Thoracic aorta (tissue), 2 donors: ENCODE measurements around the gene PDZD11. TPM values are rescaled to one million over a fixed set of nuclear protein-coding genes. Genes with fewer than 3 reads are reported as not detected.

Experiments
- ATAC-seq: fragments of 150-250 bp; one replicate; pipeline ENCODE4 v1.8.0; 2017; ENCODE audit warnings: low read depth; ENCODE audit not compliant: insufficient number of reproducible peaks, low FRiP score
- DNase-seq: peaks from one replicate; pipeline ENCODE4 v3.0.0-alpha.2; 2020; ENCODE audit warnings: low spot score
- H3K27ac ChIP-seq, 2 donors: fragments of 200-600 bp; sonication (generic); 1 replicate in 1 of 2; 2 replicates in 1 of 2; pipeline ENCODE4 v1.5.1; 2016; ENCODE audit warnings: mild to moderate bottlenecking in 2 of 2, moderate library complexity in 2 of 2
- H3K27me3 ChIP-seq: fragments of 200-600 bp; sonication (generic); replicated peaks from 2 replicates; pipeline ENCODE4 v1.6.0; 2016; ENCODE audit warnings: mild to moderate bottlenecking; ENCODE audit not compliant: insufficient read depth
- H3K36me3 ChIP-seq: fragments of 200-600 bp; sonication (generic); one replicate; pipeline ENCODE4 v1.5.1; 2016
- H3K4me1 ChIP-seq, 2 donors: fragments of 200-600 bp; sonication (generic); 1 replicate in 1 of 2; 2 replicates in 1 of 2; pipeline versions ENCODE4 v1.5.1 to v1.6.0; 2016; ENCODE audit warnings: low read depth in 2 of 2, mild to moderate bottlenecking in 1 of 2; ENCODE audit not compliant: control insufficient read depth in 1 of 2
- H3K4me3 ChIP-seq: fragments of 200-600 bp; sonication (generic); 2 replicates; pipeline ENCODE4 v1.5.1; 2016; ENCODE audit warnings: mild to moderate bottlenecking
- H3K9me3 ChIP-seq: fragments of 200-600 bp; sonication (generic); 2 replicates; pipeline ENCODE4 v1.5.1; 2016
- total RNA-seq, 2 donors: library from RNA; depleted of rRNA; stranded (reverse); fragments of >200 nt; gene quantifications; one replicate each; pipeline versions ENCODE4 v1.1.0 to v1.2.3, GENCODE V29; 2016
- TF ChIP-seq, protein P1 (sequence below): fragments of 200-600 bp; sonication (generic); IDR thresholded peaks from one replicate; pipeline ENCODE4 v1.5.1; 2019; ENCODE audit warnings: antibody characterized with exemption

PDZD11 gene
- total RNA-seq, 2 donors from 2014 or later: 18.0 to 21.3 TPM

DNA sequence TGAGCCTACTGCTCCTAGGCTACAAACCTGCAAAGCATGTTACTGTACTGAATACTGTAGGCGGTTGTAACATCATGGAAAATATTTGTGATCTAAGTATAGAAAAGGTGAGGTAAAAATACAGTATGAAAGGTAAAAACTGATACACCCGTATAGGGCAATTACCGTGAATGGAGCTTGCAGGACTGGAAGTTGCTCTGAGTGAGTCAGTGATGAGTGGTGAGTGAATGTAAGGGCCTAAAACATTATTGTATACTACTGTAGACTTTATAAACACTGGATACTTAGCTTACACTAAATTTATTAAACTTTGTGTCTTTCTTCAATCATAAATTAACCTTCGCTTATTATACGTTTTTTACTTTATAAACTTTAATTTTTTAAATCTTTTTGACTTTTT lies 3.9 kb upstream of the PDZD11 start:
- ATAC-seq: no peak
- no peaks in the 10 kb centered on the region for H3K27me3 ChIP-seq
- H3K4me1 ChIP-seq: no peaks in the 10 kb centered on the region
- no peaks in the 10 kb centered on the region for H3K36me3 ChIP-seq
- no peaks in the 10 kb centered on the region for H3K9me3 ChIP-seq
- H3K4me3 ChIP-seq: no peak overlapping the region
- TF ChIP-seq, protein P1, sequence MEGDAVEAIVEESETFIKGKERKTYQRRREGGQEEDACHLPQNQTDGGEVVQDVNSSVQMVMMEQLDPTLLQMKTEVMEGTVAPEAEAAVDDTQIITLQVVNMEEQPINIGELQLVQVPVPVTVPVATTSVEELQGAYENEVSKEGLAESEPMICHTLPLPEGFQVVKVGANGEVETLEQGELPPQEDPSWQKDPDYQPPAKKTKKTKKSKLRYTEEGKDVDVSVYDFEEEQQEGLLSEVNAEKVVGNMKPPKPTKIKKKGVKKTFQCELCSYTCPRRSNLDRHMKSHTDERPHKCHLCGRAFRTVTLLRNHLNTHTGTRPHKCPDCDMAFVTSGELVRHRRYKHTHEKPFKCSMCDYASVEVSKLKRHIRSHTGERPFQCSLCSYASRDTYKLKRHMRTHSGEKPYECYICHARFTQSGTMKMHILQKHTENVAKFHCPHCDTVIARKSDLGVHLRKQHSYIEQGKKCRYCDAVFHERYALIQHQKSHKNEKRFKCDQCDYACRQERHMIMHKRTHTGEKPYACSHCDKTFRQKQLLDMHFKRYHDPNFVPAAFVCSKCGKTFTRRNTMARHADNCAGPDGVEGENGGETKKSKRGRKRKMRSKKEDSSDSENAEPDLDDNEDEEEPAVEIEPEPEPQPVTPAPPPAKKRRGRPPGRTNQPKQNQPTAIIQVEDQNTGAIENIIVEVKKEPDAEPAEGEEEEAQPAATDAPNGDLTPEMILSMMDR: no peak
- DNase-seq: no peak
- H3K27ac ChIP-seq: no peak overlapping the region

DNA sequence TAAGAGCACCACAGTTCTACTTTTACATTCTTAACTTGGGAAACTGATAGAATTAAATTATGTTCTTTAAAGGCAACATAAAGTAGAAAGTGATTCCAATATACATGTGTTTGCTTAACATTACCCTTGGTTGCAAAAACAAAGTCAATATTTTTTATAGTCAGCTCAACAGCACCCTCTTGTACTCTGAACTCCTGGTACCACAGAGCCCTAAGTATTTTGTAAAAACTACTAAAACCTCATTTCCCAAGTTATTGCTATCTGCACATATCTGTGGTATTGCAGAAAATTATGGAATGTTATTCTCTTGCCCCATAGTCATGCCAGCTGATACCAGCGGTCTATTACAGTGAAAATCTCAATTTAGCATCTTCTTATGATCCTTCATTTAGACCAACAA lies 3.1 kb upstream of the PDZD11 start:
- Histone ChIP-seq H3K36me3 (no peaks in the 10 kb centered on the region), H3K4me1 (no peaks in the 10 kb centered on the region), H3K4me3 (no peak overlapping the region), H3K9me3 (no peaks in the 10 kb centered on the region), H3K27me3 (no peaks in the 10 kb centered on the region), H3K27ac (no peak overlapping the region)
- DNase-seq (no peak), ATAC-seq (no peak)
- TF ChIP-seq, protein P1: no peak

DNA sequence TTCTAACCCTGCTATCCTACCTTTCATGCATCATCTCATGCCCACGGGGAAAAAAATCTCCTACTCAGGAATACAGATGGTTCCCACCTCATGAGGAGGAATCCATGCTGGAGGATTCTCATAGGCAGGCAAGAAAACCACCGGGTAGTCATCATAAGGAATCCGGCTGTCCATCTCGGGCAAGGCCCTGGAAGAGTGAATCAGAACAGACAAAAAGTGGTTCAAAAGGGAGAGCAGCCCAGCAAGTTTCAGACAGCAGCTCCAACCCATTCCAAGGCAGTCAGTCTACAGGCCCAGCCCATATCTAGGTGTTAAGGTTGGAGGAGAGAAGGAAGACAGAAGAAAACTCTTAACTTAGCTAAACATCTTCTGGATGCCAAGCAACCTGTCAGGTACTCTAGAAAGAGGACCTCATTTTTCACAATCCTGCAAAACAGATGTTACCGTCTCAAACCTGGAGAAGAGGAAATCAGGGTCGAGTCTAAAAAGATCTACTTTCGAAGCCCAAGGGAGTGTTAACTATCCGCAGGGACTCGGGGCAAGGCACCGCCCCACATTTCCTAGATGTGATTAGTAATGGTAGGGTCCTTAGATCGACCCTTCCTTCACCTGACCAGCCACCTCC lies 447 bp downstream of the PDZD11 start:
- Histone ChIP-seq H3K9me3 (no peaks in the 10 kb centered on the region), H3K27ac (peak overlapping the region; percentile 50 to 80), H3K27me3 (no peaks in the 10 kb centered on the region), H3K4me3 (peak overlapping the region; percentile 73), H3K36me3 (no peaks in the 10 kb centered on the region), H3K4me1 (no peaks in the 10 kb centered on the region)
- ATAC-seq (no peak), DNase-seq (no peak)
- TF ChIP-seq, protein P1: no peak

DNA sequence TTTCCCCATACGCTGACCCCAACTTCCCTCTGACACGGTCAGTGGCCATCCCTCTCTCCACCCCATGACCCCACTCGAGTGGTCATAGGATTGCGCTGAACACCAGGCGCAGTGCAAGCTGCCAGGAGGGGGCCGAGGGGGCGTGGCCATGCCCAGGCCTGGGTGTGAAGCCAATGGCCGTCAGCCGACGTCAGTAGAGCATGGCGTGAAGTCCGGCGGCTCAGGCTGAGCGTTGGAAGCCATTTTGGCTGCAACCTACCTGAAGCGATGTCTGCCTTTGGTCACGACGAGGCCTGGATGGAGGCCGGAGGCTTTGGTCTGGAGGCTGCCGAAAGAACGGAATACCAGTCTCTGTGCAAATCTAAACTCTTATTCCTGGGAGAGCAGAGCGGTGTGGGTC lies 7.8 kb downstream of the PDZD11 start, which contains the start of gene RAB41:
Gene RAB41, plus strand, starts transcription at position 222 of the 400 bp plus-strand sequence. Its CDS starts 46 bp downstream, at position 268.
- H3K27me3 ChIP-seq: no peaks in the 10 kb centered on the region
- H3K36me3 ChIP-seq: no peaks in the 10 kb centered on the region
- DNase-seq (no peak), ATAC-seq (no peak)
- TF ChIP-seq, protein P1: no peak
- no peak within 1 kb of the TSS for H3K27ac ChIP-seq
- H3K4me1 ChIP-seq: no peaks in the 10 kb centered on the region
- H3K4me3 ChIP-seq: no peak within 1 kb of the TSS
- no peaks in the 10 kb centered on the region for H3K9me3 ChIP-seq

DNA sequence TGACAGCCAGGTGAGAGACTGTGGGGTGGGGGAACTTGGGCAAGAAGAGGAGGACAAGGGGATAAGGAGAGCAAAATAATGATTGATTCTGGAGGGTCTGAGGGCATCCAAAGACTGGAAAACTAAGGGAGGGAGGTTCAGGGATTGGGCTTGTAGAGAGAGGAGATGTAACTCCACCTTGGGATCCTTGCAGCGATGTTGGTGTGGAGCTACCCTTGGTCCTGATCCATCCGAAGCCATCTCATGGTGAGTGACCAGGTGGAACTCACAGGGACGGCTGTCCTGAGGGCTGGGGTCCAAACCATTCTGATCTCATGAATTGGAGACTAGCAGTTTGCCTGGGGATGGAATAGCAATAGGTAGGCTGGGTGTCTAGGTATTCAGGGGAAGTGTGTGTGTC lies 9.2 kb downstream of the PDZD11 start:
- no peaks in the 10 kb centered on the region for H3K27me3 ChIP-seq

More for the DNA sequence above, 9.2 kb downstream of the PDZD11 start:
- Histone ChIP-seq H3K4me1 (no peaks in the 10 kb centered on the region), H3K4me3 (no peak overlapping the region), H3K9me3 (no peaks in the 10 kb centered on the region), H3K27ac (no peak overlapping the region), H3K36me3 (no peaks in the 10 kb centered on the region)
- DNase-seq (no peak), ATAC-seq (no peak)
- TF ChIP-seq, protein P1: no peak
